ENCODE data around the gene PROC.
"Not testable (repeated sequence)": the region's sequence is repeated elsewhere in the genome, so short reads cannot be mapped to it uniquely, and the experiment has no call there.

Gene PROC

GRCh38 chr2:127448526-127448925, 30.3 kb downstream of the PROC start:
- TF ChIP-seq ZFX (IDR thresholded peaks at IDR 0.05; ENCODE audit: borderline replicate concordance) (no peak), CTCF (IDR thresholded peaks at IDR 0.05) (no peak)
- H3K27ac ChIP-seq: no peak overlapping the region

GRCh38 chr2:127449414-127449813, 31.2 kb downstream of the PROC start:
- TF ChIP-seq CTCF (IDR thresholded peaks at IDR 0.05): no peak
- no peak for TF ChIP-seq ZFX (IDR thresholded peaks at IDR 0.05; ENCODE audit: borderline replicate concordance)

GRCh38 chr2:127449898-127450297, 31.7 kb downstream of the PROC start:
- TF ChIP-seq CTCF (IDR thresholded peaks at IDR 0.05) (no peak), ZFX (IDR thresholded peaks at IDR 0.05; ENCODE audit: borderline replicate concordance) (no peak)
- H3K27ac ChIP-seq: no peak overlapping the region

More at GRCh38 chr2:127449414-127449813, 31.2 kb downstream of the PROC start:
- H3K27ac ChIP-seq: no peak overlapping the region

- no peak overlapping the region for H3K27ac ChIP-seq
- TF ChIP-seq ZFX (IDR thresholded peaks at IDR 0.05; ENCODE audit: borderline replicate concordance) (no peak), CTCF (IDR thresholded peaks at IDR 0.05) (no peak)
Observed at GRCh38 chr2:127451981-127452380, 33.8 kb downstream of the PROC start.

GRCh38 chr2:127452423-127452822, 34.2 kb downstream of the PROC start:
- H3K27ac ChIP-seq: not testable (repeated sequence)

- no peak overlapping the region for H3K27ac ChIP-seq
- TF ChIP-seq CTCF (IDR thresholded peaks at IDR 0.05) (no peak), ZFX (IDR thresholded peaks at IDR 0.05; ENCODE audit: borderline replicate concordance) (no peak)
Observed at GRCh38 chr2:127453013-127453391, 34.8 kb downstream of the PROC start.

GRCh38 chr2:127453392-127454171, 35.4 kb downstream of the PROC start:
- H3K27ac ChIP-seq: no peak overlapping the region
- TF ChIP-seq ZFX (IDR thresholded peaks at IDR 0.05; ENCODE audit: borderline replicate concordance) (no peak), CTCF (IDR thresholded peaks at IDR 0.05) (peak; percentile 20; the same call in 1 of the 2 replicates)

Measured in 22Rv1 (cell line).